Smooth muscle cell (in vitro differentiated cells): Measurements from ENCODE around the gene PTPMT1. TPM values are rescaled to one million over a fixed set of nuclear protein-coding genes. Genes with fewer than 3 reads are reported as not detected.

Experiments
- DNase-seq: peaks from one replicate; lab custom pipeline; 2025; ENCODE audit not compliant: unreplicated experiment; lab: John Stamatoyannopoulos, UW
- H2AFZ ChIP-seq: fragments of 200-600 bp; sonication (generic); 2 replicates; pipeline ENCODE4 v1.6.0; 2016; ENCODE audit warnings: antibody characterized with exemption, low read depth, mild to moderate bottlenecking
- H3F3A ChIP-seq: fragments of 200-600 bp; sonication (generic); 2 replicates; pipeline ENCODE4 v1.6.0; 2017; ENCODE audit warnings: antibody characterized with exemption, low read depth
- H3K27ac ChIP-seq: fragments of 200-600 bp; sonication (generic); 2 replicates; pipeline ENCODE4 v1.5.1; 2016; ENCODE audit warnings: low read depth, mild to moderate bottlenecking
- H3K27me3 ChIP-seq: fragments of 200-600 bp; sonication (generic); 2 replicates; pipeline ENCODE4 v1.6.1; 2016; ENCODE audit warnings: low read depth, mild to moderate bottlenecking
- H3K36me3 ChIP-seq: fragments of 200-600 bp; sonication (generic); 2 replicates; pipeline ENCODE4 v1.5.1; 2016; ENCODE audit warnings: low read depth
- H3K4me1 ChIP-seq: fragments of 200-600 bp; sonication (generic); 2 replicates; pipeline ENCODE4 v1.5.1; 2016; ENCODE audit warnings: low read depth
- H3K4me2 ChIP-seq: fragments of 200-600 bp; sonication (generic); 2 replicates; pipeline ENCODE4 v1.6.0; 2016; ENCODE audit warnings: mild to moderate bottlenecking
- H3K4me3 ChIP-seq: fragments of 200-600 bp; sonication (generic); 2 replicates; pipeline ENCODE4 v1.5.1; 2016; ENCODE audit warnings: mild to moderate bottlenecking
- H3K79me2 ChIP-seq: fragments of 200-600 bp; sonication (generic); 2 replicates; pipeline ENCODE4 v1.6.0; 2016; ENCODE audit warnings: low read depth, mild to moderate bottlenecking
- H3K9ac ChIP-seq: fragments of 200-600 bp; sonication (generic); 2 replicates; pipeline ENCODE4 v1.6.0; 2016; ENCODE audit warnings: low read depth
- H3K9me3 ChIP-seq: fragments of 200-600 bp; sonication (generic); replicated peaks from 2 replicates; pipeline ENCODE4 v1.5.1; 2016; ENCODE audit warnings: low read depth
- H4K20me1 ChIP-seq: fragments of 200-600 bp; sonication (generic); 2 replicates; pipeline ENCODE4 v1.6.0; 2016; ENCODE audit warnings: low read depth
- WGBS: methylation state at CpG from one replicate; pipeline ENCODE4 v1.1.7; 2016; ENCODE audit warnings: low lambda C conversion rate; 5-methylcytosine and 5-hydroxymethylcytosine counted together
- polyA plus RNA-seq: library from polyadenylated mRNA; unstranded; fragments of >200 nt; fragmentation: Nextera tagmentation; extraction: Ambion mirVana; gene quantifications from 2 replicates; pipeline ENCODE4 v1.2.1, GENCODE V29; 2016
- total RNA-seq: library from RNA; depleted of rRNA; stranded (reverse); fragments of >200 nt; gene quantifications from 2 replicates; pipeline ENCODE4 v1.2.3, GENCODE V29; 2014
- TF ChIP-seq, protein P1 (sequence below): fragments of 200-600 bp; sonication (generic); IDR thresholded peaks from 2 replicates; pipeline ENCODE4 v1.5.1; 2017; ENCODE audit warnings: borderline replicate concordance, mild to moderate bottlenecking, antibody characterized with exemption; ENCODE audit not compliant: insufficient read depth, poor library complexity, severe bottlenecking

PTPMT1 gene
- total and polyA plus RNA-seq, 2 experiments from 2014 or later, result 75.5 to 152 TPM

DNA sequence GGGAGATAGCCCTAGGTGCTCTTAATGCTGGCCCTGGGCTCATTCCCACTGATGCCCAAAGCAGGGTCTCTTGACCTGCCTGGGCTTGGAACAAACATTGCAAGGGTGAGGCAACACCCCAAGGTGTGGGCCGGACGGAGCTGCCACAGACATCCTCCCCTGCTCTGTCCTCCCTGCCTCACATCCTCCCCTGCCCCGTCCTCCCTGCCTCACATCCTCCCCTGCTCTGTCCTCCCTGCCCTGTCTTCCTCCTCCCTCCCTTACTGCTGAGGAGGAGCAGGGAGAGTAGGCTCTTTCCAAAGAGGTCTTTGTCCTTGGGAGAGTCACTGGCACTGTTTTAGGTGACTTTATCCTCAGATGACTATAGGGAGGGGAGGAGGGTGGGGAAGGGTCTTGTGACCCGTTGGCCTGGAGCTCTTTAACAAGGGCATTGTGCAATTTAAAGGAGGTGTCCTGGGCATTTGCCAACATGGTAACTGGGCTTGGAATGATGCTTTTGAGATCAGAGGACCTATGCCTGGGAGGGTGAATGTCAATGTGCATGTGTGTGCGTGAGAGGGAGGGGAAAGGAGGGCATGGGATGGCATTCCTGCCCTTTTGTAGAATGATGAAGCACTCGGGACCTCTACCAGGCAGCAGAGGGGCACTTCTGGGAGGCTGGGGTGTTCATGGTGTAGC, 21.8 kb downstream of the PTPMT1 start:
- Histone ChIP-seq H3K4me3 (no peak overlapping the region), H3K36me3 (peaks cover 5% of the 10 kb centered on the region), H3K27me3 (peaks cover 4% of the 10 kb centered on the region), H4K20me1 (no peaks in the 10 kb centered on the region), H3K9me3 (no peaks in the 10 kb centered on the region), H3K4me2 (no peak overlapping the region), H3K9ac (no peak overlapping the region), H2AFZ (no peak overlapping the region), H3K79me2 (no peaks in the 10 kb centered on the region), H3K27ac (no peak overlapping the region), H3K4me1 (no peaks in the 10 kb centered on the region), H3F3A (no peaks in the 10 kb centered on the region)
- TF ChIP-seq, protein P1, sequence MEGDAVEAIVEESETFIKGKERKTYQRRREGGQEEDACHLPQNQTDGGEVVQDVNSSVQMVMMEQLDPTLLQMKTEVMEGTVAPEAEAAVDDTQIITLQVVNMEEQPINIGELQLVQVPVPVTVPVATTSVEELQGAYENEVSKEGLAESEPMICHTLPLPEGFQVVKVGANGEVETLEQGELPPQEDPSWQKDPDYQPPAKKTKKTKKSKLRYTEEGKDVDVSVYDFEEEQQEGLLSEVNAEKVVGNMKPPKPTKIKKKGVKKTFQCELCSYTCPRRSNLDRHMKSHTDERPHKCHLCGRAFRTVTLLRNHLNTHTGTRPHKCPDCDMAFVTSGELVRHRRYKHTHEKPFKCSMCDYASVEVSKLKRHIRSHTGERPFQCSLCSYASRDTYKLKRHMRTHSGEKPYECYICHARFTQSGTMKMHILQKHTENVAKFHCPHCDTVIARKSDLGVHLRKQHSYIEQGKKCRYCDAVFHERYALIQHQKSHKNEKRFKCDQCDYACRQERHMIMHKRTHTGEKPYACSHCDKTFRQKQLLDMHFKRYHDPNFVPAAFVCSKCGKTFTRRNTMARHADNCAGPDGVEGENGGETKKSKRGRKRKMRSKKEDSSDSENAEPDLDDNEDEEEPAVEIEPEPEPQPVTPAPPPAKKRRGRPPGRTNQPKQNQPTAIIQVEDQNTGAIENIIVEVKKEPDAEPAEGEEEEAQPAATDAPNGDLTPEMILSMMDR, result no peak
- no peak for DNase-seq
- whole genome bisulfite sequencing, result 80% methylated on average over 6 of the region's 6 CpGs

DNA sequence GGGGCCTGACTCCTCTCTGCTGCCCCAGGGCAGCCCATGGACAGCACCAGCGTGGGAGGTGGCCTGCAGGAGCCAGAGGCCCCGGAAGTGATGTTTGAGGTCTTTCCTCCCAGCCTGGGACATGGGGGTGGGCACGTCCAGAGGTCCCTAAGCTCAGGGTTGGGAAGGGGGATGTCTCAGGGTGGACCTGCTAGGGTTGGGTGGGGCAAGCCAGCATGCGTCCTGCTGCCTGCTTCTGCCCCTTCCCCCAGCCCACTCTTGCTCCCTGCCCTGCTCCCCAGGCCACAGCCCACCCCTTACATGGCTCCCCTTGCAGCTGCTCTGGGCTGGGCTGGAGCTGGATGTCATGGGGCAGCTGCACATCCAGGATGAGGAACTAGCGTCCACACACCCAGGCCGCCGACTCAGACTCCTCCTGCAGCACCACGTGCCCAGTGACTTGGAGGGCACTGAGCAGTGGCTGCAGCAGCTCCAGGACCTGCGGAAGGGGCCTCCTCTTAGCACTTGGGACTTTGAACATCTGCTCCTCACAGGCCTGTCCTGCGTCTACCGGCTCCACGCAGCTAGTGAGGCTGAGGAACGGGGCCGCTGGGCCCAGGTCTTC, 22.4 kb downstream of the PTPMT1 start:
- Histone ChIP-seq H3K4me1 (no peaks in the 10 kb centered on the region), H3K27me3 (peaks cover 10% of the 10 kb centered on the region), H3K9me3 (no peaks in the 10 kb centered on the region), H3K9ac (no peak overlapping the region), H3K4me3 (no peak overlapping the region), H3K4me2 (no peak overlapping the region), H3K36me3 (no peaks in the 10 kb centered on the region), H3F3A (no peaks in the 10 kb centered on the region), H3K79me2 (no peaks in the 10 kb centered on the region), H2AFZ (no peak overlapping the region), H3K27ac (no peak overlapping the region), H4K20me1 (no peaks in the 10 kb centered on the region)
- WGBS, result 90% methylated on average over 13 of the region's 14 CpGs
- TF ChIP-seq, protein P1, result no peak
- DNase-seq, result no peak

DNA sequence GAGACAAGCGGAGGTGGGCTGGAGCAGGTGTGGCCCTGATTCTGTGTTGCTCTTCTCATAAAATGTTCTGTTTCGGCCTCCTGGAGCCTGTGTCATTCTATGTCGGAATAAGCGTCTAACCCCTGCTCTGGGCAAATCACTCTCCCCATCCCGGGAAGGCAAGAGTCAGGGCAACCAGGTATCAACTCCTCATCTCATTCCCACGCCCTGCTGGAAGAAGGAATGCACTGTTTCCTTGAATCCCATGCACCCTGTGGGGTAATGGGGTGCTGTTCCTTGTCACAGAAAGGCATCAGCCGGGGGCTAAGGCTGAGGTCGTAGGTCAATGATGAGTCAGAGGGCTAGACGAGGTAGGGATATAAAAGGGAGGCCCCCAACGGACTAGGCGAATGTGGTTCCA, 23.7 kb downstream of the PTPMT1 start:
- Histone ChIP-seq H2AFZ (no peak overlapping the region), H3K27me3 (peaks cover 23% of the 10 kb centered on the region), H3F3A (no peaks in the 10 kb centered on the region), H4K20me1 (no peaks in the 10 kb centered on the region), H3K4me2 (no peak overlapping the region), H3K79me2 (no peaks in the 10 kb centered on the region), H3K4me3 (no peak overlapping the region), H3K27ac (no peak overlapping the region), H3K4me1 (peaks cover 8% of the 10 kb centered on the region), H3K9ac (no peak overlapping the region), H3K9me3 (no peaks in the 10 kb centered on the region), H3K36me3 (no peaks in the 10 kb centered on the region)
- DNase-seq, result no peak
- WGBS, result 88% methylated on average over 11 of the region's 11 CpGs
- TF ChIP-seq, protein P1, result no peak

DNA sequence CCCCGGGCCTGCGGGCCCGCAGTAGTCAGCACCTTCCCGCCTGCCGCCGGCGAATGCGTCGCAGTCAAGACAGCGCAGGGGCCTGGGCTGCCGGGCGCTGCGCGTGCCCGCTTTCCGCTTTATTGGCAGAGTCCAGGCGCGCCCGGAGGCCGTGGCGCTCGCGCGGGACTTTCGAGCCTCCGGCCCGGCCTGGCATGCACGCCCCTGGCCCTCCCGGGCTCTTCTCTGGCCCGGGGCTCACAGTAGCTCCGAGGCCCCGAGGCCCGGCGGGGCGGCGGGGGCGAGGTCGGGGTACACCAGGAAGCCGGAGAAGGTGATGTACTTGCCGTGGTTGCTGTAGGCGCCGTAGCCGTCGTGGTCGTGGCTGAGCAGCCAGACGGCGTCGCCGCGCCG, 24.2 kb downstream of the PTPMT1 start:
- Histone ChIP-seq H3K27me3 (peaks cover 28% of the 10 kb centered on the region), H3K9ac (no peak overlapping the region), H3K9me3 (no peaks in the 10 kb centered on the region), H3K4me3 (no peak overlapping the region), H3K36me3 (no peaks in the 10 kb centered on the region), H4K20me1 (no peaks in the 10 kb centered on the region), H3K4me2 (no peak overlapping the region), H2AFZ (no peak overlapping the region), H3F3A (no peaks in the 10 kb centered on the region), H3K4me1 (peaks cover 8% of the 10 kb centered on the region), H3K79me2 (no peaks in the 10 kb centered on the region), H3K27ac (no peak overlapping the region)
- 94% methylated on average over 49 of the region's 51 CpGs for WGBS
- DNase-seq, result no peak
- TF ChIP-seq, protein P1, result no peak
